Measurements from ENCODE around the gene UBE2O.

Gene UBE2O

GRCh38 chr17:76439314-76439928, 13.5 kb downstream of the UBE2O start:
- no peaks in the 10 kb centered on the region; the same call in 1 of the 2 replicates for H4K20me1 ChIP-seq (ENCODE audit: insufficient read depth, low read length)
- H3F3A ChIP-seq (ENCODE audit: insufficient read depth, low read length) = no peaks in the 10 kb centered on the region
- peaks cover 41% of the 10 kb centered on the region for H3K4me1 ChIP-seq (ENCODE audit: insufficient read depth, low read length, severe bottlenecking)
- no peaks in the 10 kb centered on the region; the same call in 1 of the 2 replicates for H3K36me3 ChIP-seq (ENCODE audit: insufficient read depth, low read length)
- H3K4me3 ChIP-seq (ENCODE audit: low read depth, low read length, poor library complexity, severe bottlenecking) = no peak overlapping the region
- H3K27me3 ChIP-seq (ENCODE audit: insufficient read depth, low read length) = no peaks in the 10 kb centered on the region; the same call in 1 of the 2 replicates
- TF ChIP-seq, protein P1, sequence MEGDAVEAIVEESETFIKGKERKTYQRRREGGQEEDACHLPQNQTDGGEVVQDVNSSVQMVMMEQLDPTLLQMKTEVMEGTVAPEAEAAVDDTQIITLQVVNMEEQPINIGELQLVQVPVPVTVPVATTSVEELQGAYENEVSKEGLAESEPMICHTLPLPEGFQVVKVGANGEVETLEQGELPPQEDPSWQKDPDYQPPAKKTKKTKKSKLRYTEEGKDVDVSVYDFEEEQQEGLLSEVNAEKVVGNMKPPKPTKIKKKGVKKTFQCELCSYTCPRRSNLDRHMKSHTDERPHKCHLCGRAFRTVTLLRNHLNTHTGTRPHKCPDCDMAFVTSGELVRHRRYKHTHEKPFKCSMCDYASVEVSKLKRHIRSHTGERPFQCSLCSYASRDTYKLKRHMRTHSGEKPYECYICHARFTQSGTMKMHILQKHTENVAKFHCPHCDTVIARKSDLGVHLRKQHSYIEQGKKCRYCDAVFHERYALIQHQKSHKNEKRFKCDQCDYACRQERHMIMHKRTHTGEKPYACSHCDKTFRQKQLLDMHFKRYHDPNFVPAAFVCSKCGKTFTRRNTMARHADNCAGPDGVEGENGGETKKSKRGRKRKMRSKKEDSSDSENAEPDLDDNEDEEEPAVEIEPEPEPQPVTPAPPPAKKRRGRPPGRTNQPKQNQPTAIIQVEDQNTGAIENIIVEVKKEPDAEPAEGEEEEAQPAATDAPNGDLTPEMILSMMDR (IDR thresholded peaks at IDR 0.05; ENCODE audit: low read length) = no peak
- no peak for TF ChIP-seq EZH2 (IDR thresholded peaks at IDR 0.05; ENCODE audit: borderline replicate concordance, low read length)
- H3K4me2 ChIP-seq (ENCODE audit: low read length) = no peak overlapping the region; the same call in 1 of the 2 replicates
- H2AFZ ChIP-seq (ENCODE audit: low read length) = no peak overlapping the region
- no peak overlapping the region for H3K27ac ChIP-seq (ENCODE audit: low read depth, low read length, poor library complexity, severe bottlenecking)
- H3K9ac ChIP-seq (ENCODE audit: low read length) = no peak overlapping the region
- no peaks in the 10 kb centered on the region for H3K79me2 ChIP-seq (ENCODE audit: insufficient read depth, low read length)
- no peaks in the 10 kb centered on the region for H3K9me3 ChIP-seq (ENCODE audit: low read length)
- no peaks in the 10 kb centered on the region for H3K9me2 ChIP-seq (ENCODE audit: low read depth, low read length)

DNA sequence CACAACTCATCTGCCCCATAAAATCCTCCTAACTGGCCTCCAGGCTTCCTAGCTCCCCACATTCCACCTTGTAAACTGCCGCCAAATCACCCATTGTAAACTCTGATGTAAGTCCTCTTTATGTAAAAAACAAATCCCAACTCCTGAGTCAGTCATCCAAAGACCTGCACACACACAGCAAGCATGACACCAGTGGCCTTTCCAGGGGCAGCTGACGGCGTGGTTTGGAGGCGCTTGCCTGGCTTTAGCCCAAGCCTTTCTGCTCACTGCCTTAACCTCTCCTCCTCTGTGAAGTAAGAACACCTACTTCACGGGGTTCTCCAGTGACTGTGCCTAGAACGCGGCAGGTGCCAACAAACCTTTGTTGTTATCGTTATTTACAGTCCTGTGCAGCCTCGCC, 14.0 kb downstream of the UBE2O start:
- no peak for TF ChIP-seq EZH2 (IDR thresholded peaks at IDR 0.05; ENCODE audit: borderline replicate concordance, low read length)
- TF ChIP-seq, protein P1 (IDR thresholded peaks at IDR 0.05; ENCODE audit: low read length) = no peak
- no peak overlapping the region for H3K9ac ChIP-seq (ENCODE audit: low read length)
- no peak overlapping the region for H3K4me3 ChIP-seq (ENCODE audit: low read depth, low read length, poor library complexity, severe bottlenecking)
- no peak overlapping the region for H3K27ac ChIP-seq (ENCODE audit: low read depth, low read length, poor library complexity, severe bottlenecking)
- H3K27me3 ChIP-seq (ENCODE audit: insufficient read depth, low read length) = no peaks in the 10 kb centered on the region
- H3K36me3 ChIP-seq (ENCODE audit: insufficient read depth, low read length) = no peaks in the 10 kb centered on the region; the same call in 1 of the 2 replicates
- H3K9me2 ChIP-seq (ENCODE audit: low read depth, low read length) = no peaks in the 10 kb centered on the region
- no peaks in the 10 kb centered on the region for H3K9me3 ChIP-seq (ENCODE audit: low read length)
- no peaks in the 10 kb centered on the region; the same call in 1 of the 2 replicates for H4K20me1 ChIP-seq (ENCODE audit: insufficient read depth, low read length)
- H3K79me2 ChIP-seq (ENCODE audit: insufficient read depth, low read length) = no peaks in the 10 kb centered on the region
- H3K4me1 ChIP-seq (ENCODE audit: insufficient read depth, low read length, severe bottlenecking) = peaks cover 46% of the 10 kb centered on the region
- H2AFZ ChIP-seq (ENCODE audit: low read length) = no peak overlapping the region
- no peak overlapping the region for H3K4me2 ChIP-seq (ENCODE audit: low read length)
- no peaks in the 10 kb centered on the region for H3F3A ChIP-seq (ENCODE audit: insufficient read depth, low read length)

DNA sequence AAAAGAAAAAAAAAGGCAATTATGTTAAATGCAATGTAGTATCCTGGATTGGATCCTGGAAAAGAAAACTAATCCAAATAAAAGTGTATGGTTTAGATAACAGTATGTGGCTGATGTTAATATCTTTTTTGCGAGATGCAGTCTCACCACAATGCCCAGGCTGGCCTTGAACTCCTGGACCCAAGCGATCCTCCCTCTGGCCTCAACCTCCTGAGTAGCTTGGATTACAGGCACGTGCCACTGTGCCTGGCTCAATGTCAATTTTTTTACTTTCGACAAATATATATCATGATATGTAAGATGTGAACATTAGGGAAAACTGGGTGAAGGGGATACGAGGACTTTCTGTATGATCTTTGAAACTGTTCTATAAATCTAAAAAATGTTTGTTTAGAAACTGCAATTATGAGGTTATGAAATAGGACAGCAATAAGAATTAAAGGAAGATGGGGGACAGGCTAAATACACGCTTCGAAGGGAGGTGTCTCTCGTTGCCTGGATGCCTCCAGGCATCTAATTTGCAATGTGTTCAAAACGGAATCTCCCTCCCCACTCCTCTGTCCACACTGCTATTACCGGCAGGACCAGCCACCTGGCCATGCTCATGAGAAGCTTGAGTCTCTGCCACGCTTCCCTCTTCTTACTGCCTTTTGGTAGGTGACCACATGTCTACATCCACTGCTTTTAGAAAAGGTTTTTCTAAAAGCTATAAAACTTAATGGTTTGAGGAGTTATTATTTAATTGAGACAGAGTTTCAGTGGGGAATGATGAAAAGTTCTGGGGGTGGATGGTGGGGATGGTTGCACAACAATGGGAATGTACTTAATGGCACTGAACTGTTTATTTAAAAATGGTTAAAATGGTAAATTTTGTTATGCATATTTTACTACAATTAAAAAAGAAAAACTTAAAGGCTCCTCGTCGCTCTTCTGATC, 15.2 kb downstream of the UBE2O start:
- no peak overlapping the region for H3K27ac ChIP-seq (ENCODE audit: low read depth, low read length, poor library complexity, severe bottlenecking)
- H3K9me3 ChIP-seq (ENCODE audit: low read length) = no peaks in the 10 kb centered on the region
- H3K4me3 ChIP-seq (ENCODE audit: low read depth, low read length, poor library complexity, severe bottlenecking) = no peak overlapping the region
- H2AFZ ChIP-seq (ENCODE audit: low read length) = no peak overlapping the region
- H3K36me3 ChIP-seq (ENCODE audit: insufficient read depth, low read length) = peaks cover 6% of the 10 kb centered on the region; the same call in 1 of the 2 replicates
- H4K20me1 ChIP-seq (ENCODE audit: insufficient read depth, low read length) = no peaks in the 10 kb centered on the region; the same call in 1 of the 2 replicates
- H3K9me2 ChIP-seq (ENCODE audit: low read depth, low read length) = no peaks in the 10 kb centered on the region
- H3K9ac ChIP-seq (ENCODE audit: low read length) = no peak overlapping the region
- H3K4me2 ChIP-seq (ENCODE audit: low read length) = no peak overlapping the region
- no peaks in the 10 kb centered on the region for H3K27me3 ChIP-seq (ENCODE audit: insufficient read depth, low read length)
- TF ChIP-seq EZH2 (IDR thresholded peaks at IDR 0.05; ENCODE audit: borderline replicate concordance, low read length) = no peak
- TF ChIP-seq, protein P1 (IDR thresholded peaks at IDR 0.05; ENCODE audit: low read length) = no peak
- no peaks in the 10 kb centered on the region for H3F3A ChIP-seq (ENCODE audit: insufficient read depth, low read length)
- H3K79me2 ChIP-seq (ENCODE audit: insufficient read depth, low read length) = no peaks in the 10 kb centered on the region
- peaks cover 55% of the 10 kb centered on the region for H3K4me1 ChIP-seq (ENCODE audit: insufficient read depth, low read length, severe bottlenecking)

Measured in OCI-LY1 (cell line).